H9 (cell line): ENCODE data around the gene FAM3A. TPM values are rescaled to one million over a fixed set of nuclear protein-coding genes. Genes with fewer than 3 reads are reported as not detected.

Source experiments
- DNase-seq: peaks from one replicate; pipeline ENCODE4 v3.0.0-alpha.2; 2017
- H2AFZ ChIP-seq: one replicate; pipeline ENCODE4 v1.6.1; 2013; ENCODE audit warnings: mild to moderate bottlenecking, low read length, control low read depth, moderate library complexity
- H2AK5ac ChIP-seq: 2 replicates; pipeline ENCODE4 v1.6.1; 2013; ENCODE audit warnings: low read length, control low read depth, mixed read lengths; ENCODE audit not compliant: insufficient read length
- H2BK120ac ChIP-seq: one replicate; pipeline ENCODE4 v1.6.1; 2013; ENCODE audit warnings: low read depth, mild to moderate bottlenecking, low read length, control low read depth, inconsistent platforms; ENCODE audit not compliant: poor library complexity, severe bottlenecking
- H2BK12ac ChIP-seq: 2 replicates; pipeline ENCODE4 v1.6.1; 2013; ENCODE audit warnings: low read length, control low read depth, mixed read lengths, low read depth; ENCODE audit not compliant: insufficient read length
- H2BK15ac ChIP-seq: 2 replicates; pipeline ENCODE4 v1.6.1; 2013; ENCODE audit warnings: low read depth, low read length, control low read depth
- H2BK20ac ChIP-seq: one replicate; pipeline ENCODE4 v1.6.1; 2013; ENCODE audit warnings: low read depth, mild to moderate bottlenecking, low read length, control low read depth, inconsistent platforms; ENCODE audit not compliant: poor library complexity, severe bottlenecking
- H2BK5ac ChIP-seq: 2 replicates; pipeline ENCODE4 v1.6.1; 2013; ENCODE audit warnings: low read length, control low read depth, mixed read lengths; ENCODE audit not compliant: insufficient read length
- H3K14ac ChIP-seq: 2 replicates; pipeline ENCODE4 v1.6.1; 2013; ENCODE audit warnings: low read length, control low read depth; ENCODE audit not compliant: insufficient read depth
- H3K18ac ChIP-seq: 2 replicates; pipeline ENCODE4 v1.6.1; 2013; ENCODE audit warnings: low read depth, mild to moderate bottlenecking, mixed read lengths, low read length, control low read depth; ENCODE audit not compliant: insufficient read length
- H3K23ac ChIP-seq: 2 replicates; pipeline ENCODE4 v1.6.1; 2013; ENCODE audit warnings: low read length, control low read depth, mixed read lengths, low read depth; ENCODE audit not compliant: insufficient read length
- H3K23me2 ChIP-seq: 2 replicates; pipeline ENCODE4 v1.6.1; 2013; ENCODE audit warnings: low read depth, mild to moderate bottlenecking, mixed read lengths, low read length, control low read depth; ENCODE audit not compliant: insufficient read length, poor library complexity, severe bottlenecking
- H3K27ac ChIP-seq: 2 replicates; pipeline ENCODE4 v1.5.1; 2013; ENCODE audit warnings: low read length, control low read depth, mixed read lengths, low read depth; ENCODE audit not compliant: insufficient read length
- H3K27me3 ChIP-seq: 2 replicates; pipeline ENCODE4 v1.6.1; 2013; ENCODE audit warnings: low read length, control low read depth, inconsistent platforms; ENCODE audit not compliant: insufficient read depth
- H3K4ac ChIP-seq: 2 replicates; pipeline ENCODE4 v1.6.1; 2013; ENCODE audit warnings: low read depth, mild to moderate bottlenecking, control low read depth, inconsistent platforms, low read length, moderate library complexity
- H3K4me1 ChIP-seq: 2 replicates; pipeline ENCODE4 v1.6.1; 2013; ENCODE audit warnings: low read length, control low read depth, inconsistent platforms; ENCODE audit not compliant: insufficient read depth
- H3K4me2 ChIP-seq: 2 replicates; pipeline ENCODE4 v1.6.1; 2013; ENCODE audit warnings: low read length, control low read depth, mixed read lengths; ENCODE audit not compliant: insufficient read length, insufficient read depth
- H3K56ac ChIP-seq: 2 replicates; pipeline ENCODE4 v1.6.1; 2013; ENCODE audit warnings: low read depth, mild to moderate bottlenecking, mixed read lengths, low read length, control low read depth; ENCODE audit not compliant: insufficient read length
- H3K79me1 ChIP-seq: 2 replicates; pipeline ENCODE4 v1.6.1; 2013; ENCODE audit warnings: low read depth, mild to moderate bottlenecking, moderate library complexity, low read length, control low read depth, inconsistent platforms; ENCODE audit not compliant: insufficient read depth, poor library complexity, severe bottlenecking
- H3K79me2 ChIP-seq: 2 replicates; pipeline ENCODE4 v1.6.1; 2013; ENCODE audit warnings: low read length, control low read depth, inconsistent platforms; ENCODE audit not compliant: insufficient read depth
- H3K9ac ChIP-seq: 2 replicates; pipeline ENCODE4 v1.6.1; 2013; ENCODE audit warnings: low read length, control low read depth, mixed read lengths; ENCODE audit not compliant: insufficient read length; ENCODE audit errors: extremely low read depth
- H3K9me3 ChIP-seq: one replicate; pipeline ENCODE4 v1.6.1; 2013; ENCODE audit warnings: low read depth, low read length, inconsistent platforms; ENCODE audit not compliant: control insufficient read depth
- H3T11ph ChIP-seq: one replicate; pipeline ENCODE4 v1.6.1; 2013; ENCODE audit warnings: mild to moderate bottlenecking, low read length, control low read depth, inconsistent platforms
- H4K20me1 ChIP-seq: one replicate; pipeline ENCODE4 v1.6.1; 2013; ENCODE audit not compliant: control insufficient read depth, insufficient read length, insufficient read depth
- H4K5ac ChIP-seq: 2 replicates; pipeline ENCODE4 v1.6.1; 2013; ENCODE audit warnings: low read depth, mild to moderate bottlenecking, mixed read lengths, low read length, control low read depth; ENCODE audit not compliant: insufficient read length
- H4K8ac ChIP-seq: replicated peaks from 2 replicates; pipeline ENCODE4 v1.6.1; 2013; ENCODE audit warnings: low read length, control low read depth, mixed read lengths, low read depth; ENCODE audit not compliant: insufficient read length
- H4K91ac ChIP-seq: 2 replicates; pipeline ENCODE4 v1.6.1; 2013; ENCODE audit warnings: low read depth, mild to moderate bottlenecking, moderate library complexity, mixed read lengths, low read length, control low read depth; ENCODE audit not compliant: insufficient read length
- H3K27ac Mint-ChIP-seq, 3 experiments: 2 replicates in 2 of 3; 3 replicates in 1 of 3; pipeline ENCODE4 v1.8.0; 2020 to 2021; ENCODE audit warnings: mixed read lengths in 3 of 3, mild to moderate bottlenecking in 1 of 3, moderate library complexity in 1 of 3
- H3K27me3 Mint-ChIP-seq: 2 replicates; pipeline ENCODE4 v1.8.0; 2021; ENCODE audit warnings: low read depth, mild to moderate bottlenecking, moderate library complexity, mixed read lengths
- H3K36me3 Mint-ChIP-seq, 3 experiments: 2 replicates in 2 of 3; 3 replicates in 1 of 3; pipeline ENCODE4 v1.8.0; 2020 to 2021; ENCODE audit warnings: low read depth in 3 of 3, mixed read lengths in 3 of 3; ENCODE audit not compliant: insufficient read depth in 1 of 3
- H3K4me1 Mint-ChIP-seq, 2 experiments: 2 replicates each; pipeline ENCODE4 v1.8.0; 2020; ENCODE audit warnings: mixed read lengths in 2 of 2
- H3K4me3 Mint-ChIP-seq, 2 experiments: 2 replicates in 1 of 2; 3 replicates in 1 of 2; pipeline ENCODE4 v1.8.0; 2020 to 2021; ENCODE audit warnings: mild to moderate bottlenecking in 2 of 2, mixed read lengths in 2 of 2, moderate library complexity in 1 of 2
- H3K9me3 Mint-ChIP-seq, 2 experiments: 2 replicates in 1 of 2; 3 replicates in 1 of 2; pipeline ENCODE4 v1.8.0; 2020; ENCODE audit warnings: mild to moderate bottlenecking in 2 of 2, mixed read lengths in 2 of 2, moderate library complexity in 1 of 2
- CTCF ChIP-seq: fragments of 200-600 bp; sonication (generic); conservative IDR thresholded peaks from 3 replicates; pipeline ENCODE4 v1.8.0; 2021; ENCODE audit warnings: antibody characterized with exemption, mild to moderate bottlenecking
- WGBS: extraction: QIAGEN DNeasy Blood & Tissue Kit; methylation state at CpG from one replicate; pipeline ENCODE4 v1.1.7; 2013; ENCODE audit warnings: missing lambda C conversion rate, low lambda C conversion rate, mixed read lengths; ENCODE audit not compliant: insufficient read length; ENCODE audit errors: extremely low coverage; 5-methylcytosine and 5-hydroxymethylcytosine counted together
- total RNA-seq: library from RNA; stranded (reverse); gene quantifications from 2 replicates; pipeline ENCODE4 v1.2.1, GENCODE V29; 2021

FAM3A gene
- total RNA-seq, 1 experiment from 2014 or later = 22.8 TPM

GRCh38 chrX:154525606-154526490, 9.8 kb upstream of the FAM3A start:
- Histone ChIP-seq H3K18ac (no peak overlapping the region), H4K91ac (no peak overlapping the region), H2BK12ac (no peak overlapping the region), H4K20me1 (no peaks in the 10 kb centered on the region), H3K23me2 (no peaks in the 10 kb centered on the region), H3K4me2 (no peak overlapping the region), H3K4ac (no peak overlapping the region), H3K79me1 (no peaks in the 10 kb centered on the region), H3K23ac (no peak overlapping the region), H2BK5ac (no peak overlapping the region), H2BK120ac (no peak overlapping the region), H3K27ac (no peak overlapping the region), H4K5ac (no peak overlapping the region), H3K56ac (no peak overlapping the region), H2AFZ (no peak overlapping the region), H2AK5ac (no peak overlapping the region), H3K9me3 (peaks cover 14% of the 10 kb centered on the region), H2BK15ac (no peak overlapping the region), H3K4me1 (no peaks in the 10 kb centered on the region), H3T11ph (no peak overlapping the region), H3K27me3 (no peaks in the 10 kb centered on the region), H3K9ac (no peak overlapping the region), H2BK20ac (no peak overlapping the region), H3K14ac (no peak overlapping the region), H3K79me2 (no peaks in the 10 kb centered on the region), H4K8ac (no peak overlapping the region)
- no peak for DNase-seq
- peaks cover 3 to 11% (median 5%) of the 10 kb centered on the region in 3 experiments; a peak in 6 of 7 replicates for H3K36me3 Mint-ChIP-seq
- TF ChIP-seq CTCF = no peak
- no peak overlapping the region for H3K27ac Mint-ChIP-seq
- no CpG with 5 or more reads among the region's 14 CpGs for WGBS
- peaks cover 61 to 63% of the 10 kb centered on the region in 2 experiments for H3K9me3 Mint-ChIP-seq
- H3K27me3 Mint-ChIP-seq = peaks cover 58% of the 10 kb centered on the region
- H3K4me1 Mint-ChIP-seq = peaks cover 3 to 4% of the 10 kb centered on the region in 2 experiments; a peak in 3 of 4 replicates
- no peak overlapping the region for H3K4me3 Mint-ChIP-seq
